PC-9 (cell line): ENCODE data around the gene CDC25A. TPM values are rescaled to one million over a fixed set of nuclear protein-coding genes. Genes with fewer than 3 reads are reported as not detected.

Source experiments
- BruUV-seq: library from RNA; stranded (reverse); fragments of 400-500 nt; replicated peaks from 2 replicates; lab custom pipeline; 2021; lab: Mats Ljungman, UMichigan
- CTCF ChIA-PET: fragments of 300-600 bp; sonication (Branson Sonifier 250); formaldehyde crosslinking; loops from one replicate; lab custom pipeline; 2022; ENCODE audit warnings: antibody characterized with exemption; lab: Charles Lee
- POLR2A ChIA-PET: fragments of 300-600 bp; sonication (Branson Sonifier 250); formaldehyde crosslinking; loops from one replicate; lab custom pipeline; 2022; ENCODE audit warnings: antibody characterized with exemption; ENCODE audit not compliant: unreplicated experiment; lab: Charles Lee
- DNase-seq, 2 experiments: peaks; one replicate each; pipeline versions ENCODE4 v3.0.0 to v3.0.0-alpha.2; 2015 to 2022; ENCODE audit warnings: mixed read lengths in 1 of 2
- H2AFZ ChIP-seq: fragments of 200-600 bp; sonication (generic); 2 replicates; pipeline ENCODE4 v1.8.1; 2017; ENCODE audit warnings: antibody characterized with exemption
- H3F3A ChIP-seq: fragments of 200-600 bp; sonication (generic); 2 replicates; pipeline ENCODE4 v1.8.1; 2017; ENCODE audit warnings: antibody characterized with exemption, mild to moderate bottlenecking, low read depth; ENCODE audit not compliant: insufficient read depth
- H3K27ac ChIP-seq: fragments of 200-600 bp; sonication (generic); 2 replicates; pipeline ENCODE4 v1.6.1; 2016; ENCODE audit warnings: mixed run types
- H3K27me3 ChIP-seq: fragments of 200-600 bp; sonication (generic); 2 replicates; pipeline ENCODE4 v1.6.1; 2016; ENCODE audit warnings: low read depth, mixed run types; ENCODE audit not compliant: insufficient read depth
- H3K36me3 ChIP-seq: fragments of 200-600 bp; sonication (generic); 2 replicates; pipeline ENCODE4 v1.6.1; 2016; ENCODE audit warnings: low read depth, mixed run types
- H3K4me1 ChIP-seq: fragments of 200-600 bp; sonication (generic); replicated peaks from 2 replicates; pipeline ENCODE4 v1.6.1; 2016; ENCODE audit warnings: mixed run types; ENCODE audit not compliant: insufficient read depth
- H3K4me2 ChIP-seq: fragments of 200-600 bp; sonication (generic); 2 replicates; pipeline ENCODE4 v1.6.1; 2017; ENCODE audit warnings: mixed run types
- H3K4me3 ChIP-seq: fragments of 200-600 bp; sonication (generic); 2 replicates; pipeline ENCODE4 v1.6.1; 2016; ENCODE audit warnings: mixed run types
- H3K79me2 ChIP-seq: fragments of 200-600 bp; sonication (generic); 2 replicates; pipeline ENCODE4 v1.6.1; 2017; ENCODE audit warnings: low read depth, mixed run types
- H3K9me2 ChIP-seq: fragments of 200-600 bp; sonication (generic); 2 replicates; pipeline ENCODE4 v1.8.1; 2017; ENCODE audit warnings: mild to moderate bottlenecking; ENCODE audit not compliant: insufficient read depth
- H3K9me3 ChIP-seq: fragments of 200-600 bp; sonication (generic); 2 replicates; pipeline ENCODE4 v1.8.1; 2016; ENCODE audit warnings: low read depth; ENCODE audit not compliant: insufficient read depth
- H4K20me1 ChIP-seq: fragments of 200-600 bp; sonication (generic); 2 replicates; pipeline ENCODE4 v1.8.1; 2017; ENCODE audit not compliant: insufficient read depth
- CTCF ChIP-seq: fragments of 200-600 bp; sonication (generic); conservative IDR thresholded peaks from 2 replicates; pipeline ENCODE4 v1.6.1; 2017; ENCODE audit warnings: mixed run types, antibody characterized with exemption, mild to moderate bottlenecking, moderate library complexity
- EZH2 ChIP-seq: fragments of 200-600 bp; sonication (generic); IDR thresholded peaks from 2 replicates; pipeline ENCODE4 v1.8.0; 2017; ENCODE audit warnings: antibody characterized with exemption, low read depth
- intact Hi-C: fragments of 100-400 bp; cut with micrococcal nuclease; formaldehyde crosslinking; loops from one replicate; pipeline ENCODE4 v1.10.0; 2022; ENCODE audit not compliant: unreplicated experiment
- total RNA-seq: library from RNA; stranded (reverse); gene quantifications from 2 replicates; pipeline ENCODE4 v1.2.3, GENCODE V29; 2021

CDC25A gene
- total RNA-seq, 1 experiment from 2014 or later: 9.7 TPM

DNA sequence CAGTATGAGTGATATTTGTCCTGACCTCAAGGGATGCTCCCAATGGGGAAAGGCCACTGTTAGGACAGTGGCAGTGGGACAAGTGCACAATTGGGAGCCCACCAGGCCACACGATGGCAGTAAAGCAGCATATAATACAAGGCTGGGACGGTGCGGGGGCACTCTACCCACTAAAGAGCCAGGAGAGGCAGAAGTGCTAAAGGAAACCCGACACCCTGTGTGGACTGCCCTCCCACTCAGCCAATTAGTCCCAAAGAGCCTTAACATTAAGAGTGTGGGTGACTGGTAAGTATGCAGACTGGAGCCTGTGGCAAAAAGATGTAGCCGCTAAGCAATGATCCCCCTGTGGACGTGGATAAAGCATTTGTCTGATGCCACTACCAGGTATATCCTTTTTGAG lies 44.5 kb upstream of the CDC25A start:
- H2AFZ ChIP-seq: 0 out of 2 replicates have a peak overlapping the region, but pooled peaks have one; percentile 62
- no peaks in the 10 kb centered on the region for H4K20me1 ChIP-seq
- H3K79me2 ChIP-seq: no peaks in the 10 kb centered on the region
- H3K4me1 ChIP-seq: 0 out of 2 replicates have a peak, but pooled peaks cover 15% of the 10 kb centered on the region
- intact Hi-C loops: loop anchor here (1.0 kb wide), 1 partner anchor 204 kb away; no protein-coding TSS in a partner anchor
- ChIA-PET CTCF (interaction anchor here (0.6 to 1.0 kb wide), 2 partner anchors 9 to 204 kb away, joined by 3 to 4 read pairs; partner anchors contain the start of gene CAMP), POLR2A (no interaction called here)
- peaks cover 10% of the 10 kb centered on the region; the same call in 1 of the 2 replicates for H3F3A ChIP-seq
- peak; percentile 64 to 69 for DNase-seq
- H3K36me3 ChIP-seq: no peaks in the 10 kb centered on the region
- no peak overlapping the region; the same call in 1 of the 2 replicates for H3K4me3 ChIP-seq
- no peaks in the 10 kb centered on the region for H3K27me3 ChIP-seq
- TF ChIP-seq EZH2 (no peak), CTCF (peak; percentile 59; the same call in 1 of the 2 replicates)
- H3K9me3 ChIP-seq: no peaks in the 10 kb centered on the region
- no peaks in the 10 kb centered on the region for H3K9me2 ChIP-seq
- no peak overlapping the region for H3K27ac ChIP-seq
- BruUV-seq: no TSS peak
- H3K4me2 ChIP-seq: peak overlapping the region; percentile 49; the same call in 1 of the 2 replicates

DNA sequence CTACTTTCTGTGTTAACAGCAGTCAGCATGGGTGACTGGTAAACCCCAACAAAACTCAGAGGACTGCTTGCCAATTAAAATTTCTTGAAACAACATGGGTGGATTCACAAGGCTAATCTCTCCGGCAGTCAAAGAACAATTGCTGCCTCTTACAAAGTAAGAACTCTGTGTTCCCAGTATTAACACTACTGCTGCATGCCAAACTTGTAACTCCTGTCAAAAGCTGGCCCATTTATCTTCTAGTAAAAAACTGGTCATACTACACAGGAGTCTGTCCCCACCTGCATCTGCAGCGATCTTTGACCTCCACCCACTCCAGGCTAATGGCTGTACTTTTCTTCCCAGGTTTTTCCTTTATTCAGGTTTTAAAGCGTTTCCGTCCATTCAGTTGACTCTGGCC lies 44.0 kb upstream of the CDC25A start:
- Histone ChIP-seq H3F3A (peaks cover 9% of the 10 kb centered on the region; the same call in 1 of the 2 replicates), H3K9me3 (no peaks in the 10 kb centered on the region), H3K4me3 (no peak overlapping the region), H3K9me2 (no peaks in the 10 kb centered on the region), H3K27me3 (no peaks in the 10 kb centered on the region), H3K36me3 (no peaks in the 10 kb centered on the region), H3K27ac (no peak overlapping the region), H3K79me2 (no peaks in the 10 kb centered on the region), H3K4me2 (0 out of 2 replicates have a peak overlapping the region, but pooled peaks have one; percentile 49), H3K4me1 (0 out of 2 replicates have a peak, but pooled peaks cover 11% of the 10 kb centered on the region), H2AFZ (no peak overlapping the region), H4K20me1 (no peaks in the 10 kb centered on the region)
- no TSS peak for BruUV-seq
- no peak for DNase-seq
- CTCF ChIA-PET: interaction anchor here (0.6 to 1.0 kb wide), 2 partner anchors 9 to 204 kb away, joined by 3 to 4 read pairs; partner anchors contain the start of gene CAMP
- TF ChIP-seq CTCF: no peak
- no peak for TF ChIP-seq EZH2
- POLR2A ChIA-PET: no interaction called here
- intact Hi-C loops: loop anchor here (1.0 kb wide), 1 partner anchor 204 kb away; no protein-coding TSS in a partner anchor

- Histone ChIP-seq H3K4me3 (no peak overlapping the region), H3K9me3 (no peaks in the 10 kb centered on the region), H3K27ac (no peak overlapping the region), H3K4me1 (peaks cover 19% of the 10 kb centered on the region), H2AFZ (no peak overlapping the region), H3K9me2 (no peaks in the 10 kb centered on the region), H3K4me2 (no peak overlapping the region), H3K79me2 (no peaks in the 10 kb centered on the region), H3K27me3 (no peaks in the 10 kb centered on the region), H4K20me1 (no peaks in the 10 kb centered on the region), H3F3A (peaks cover 16% of the 10 kb centered on the region), H3K36me3 (no peaks in the 10 kb centered on the region)
- CTCF ChIA-PET: no interaction called here
- intact Hi-C loops: no loop called here
- no peak for DNase-seq
- POLR2A ChIA-PET: interaction anchor here (0.6 kb wide), 1 partner anchor 23 kb away, joined by 7 read pairs; no protein-coding TSS in a partner anchor
- TF ChIP-seq CTCF (no peak), EZH2 (no peak)
- BruUV-seq: no TSS peak
These were observed 38.7 kb upstream of the CDC25A start for GRCh38 chr3:48226939-48227338.
